T-helper 1 cell treated with Interleukin-12 subunit alpha and Interleukin-12 subunit beta and Interleukin-4 antibody, amounts not matched to agents 30 ng/mL and 1 ng/mL, for 36 hours (primary cell): ENCODE data around the gene RNF38. TPM values are rescaled to one million over a fixed set of nuclear protein-coding genes. Genes with fewer than 3 reads are reported as not detected.
"Not testable (repeated sequence)": the region's sequence is repeated elsewhere in the genome, so short reads cannot be mapped to it uniquely, and the experiment has no call there.

Source experiments
- intact Hi-C: fragments of 100-400 bp; cut with micrococcal nuclease; formaldehyde crosslinking; loops from one replicate; pipeline ENCODE4 v1.15.1; 2024
- total RNA-seq: library from RNA; stranded (reverse); gene quantifications from 2 replicates; pipeline ENCODE4 v1.2.3, GENCODE V29; 2022

The RNF38 gene
- total RNA-seq = 39.4 and 43.3 TPM in 2 replicates

DNA sequence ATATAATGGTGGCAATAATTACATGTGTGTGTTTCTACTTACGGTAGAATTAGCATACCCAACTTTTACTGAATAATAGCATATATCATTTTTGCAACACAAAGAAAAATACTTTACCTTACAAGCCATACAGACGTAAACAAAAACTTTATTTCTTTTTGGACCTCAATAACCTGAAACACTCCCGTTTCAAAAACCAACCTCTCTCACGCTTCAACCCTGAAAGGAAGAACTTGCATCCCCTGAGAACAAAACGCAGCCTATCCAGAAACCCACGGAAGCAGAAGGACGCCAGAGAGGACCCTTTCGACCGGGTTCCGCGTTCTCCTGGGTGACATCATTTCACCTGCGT lies at the start of gene RNF38:
RNF38 (minus strand) TSS at position 290 of the 352 bp plus-strand sequence; CDS start at position 129, 161 bp downstream.
- intact Hi-C loops = loop anchor here (1.0 to 10.0 kb wide), 13 partner anchors 8 to 1755 kb away; partner anchors contain the start of genes ATOSB, CCDC107, CLTA and CREB3

DNA sequence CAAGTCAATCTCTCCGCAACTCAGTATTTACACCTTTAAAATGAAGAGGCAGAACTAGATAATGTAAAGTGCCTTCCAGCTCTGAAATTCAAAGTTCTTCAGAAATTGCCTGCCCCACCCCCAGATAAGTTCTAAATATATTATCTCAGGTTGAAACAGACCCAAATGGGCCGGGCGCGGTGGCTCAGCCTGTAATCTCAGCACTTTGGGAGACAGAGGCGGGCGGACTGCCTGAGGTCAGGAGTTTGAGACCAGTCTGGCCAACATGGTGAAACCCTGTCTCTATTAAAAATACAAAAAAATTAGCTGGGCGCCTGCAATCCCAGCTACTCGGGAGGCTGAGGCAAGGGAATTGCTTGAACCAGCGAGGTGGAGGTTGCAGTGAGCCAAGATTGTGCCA lies 48.5 kb upstream of the RNF38 start:
- intact Hi-C loops = not testable (repeated sequence)

DNA sequence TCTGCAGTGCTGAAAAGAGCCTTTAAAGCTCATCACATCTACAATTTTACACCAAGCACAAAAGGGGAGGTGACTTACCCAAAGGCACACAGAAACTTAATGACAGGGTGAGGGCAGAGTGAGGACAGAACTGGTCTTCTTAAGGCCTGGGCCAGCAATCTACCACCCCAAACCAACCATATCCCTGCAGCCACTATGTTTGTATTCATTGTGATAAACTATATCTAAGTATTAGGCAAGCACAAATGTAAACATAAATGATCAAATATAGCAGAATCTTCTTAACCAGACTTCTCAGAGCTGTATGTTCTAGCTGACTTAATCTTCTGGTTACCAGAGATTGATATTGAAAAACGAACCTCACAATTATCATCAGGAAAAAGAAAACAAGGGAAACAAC lies 47.9 kb upstream of the RNF38 start:
- intact Hi-C loops = no loop called here

DNA sequence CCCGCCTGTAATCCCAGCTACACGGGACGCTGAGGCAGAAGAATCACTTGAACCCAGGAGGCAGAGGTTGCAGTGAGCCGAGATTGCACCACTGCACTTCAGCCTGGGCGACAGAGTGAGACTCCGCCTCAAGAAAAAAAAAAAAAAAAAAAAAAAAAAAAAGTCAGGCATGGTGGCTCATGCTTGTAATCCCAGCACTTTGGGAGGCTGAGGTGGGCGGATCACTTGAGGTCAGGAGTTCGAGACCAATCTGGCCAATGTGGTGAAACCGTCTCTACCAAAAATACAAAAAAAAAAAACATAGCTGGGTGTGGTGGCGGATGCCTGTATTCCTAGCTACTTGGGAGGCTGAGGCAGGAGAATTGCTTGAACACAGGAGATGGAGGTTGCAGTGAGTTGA lies 46.6 kb upstream of the RNF38 start:
- intact Hi-C loops = not testable (repeated sequence)

DNA sequence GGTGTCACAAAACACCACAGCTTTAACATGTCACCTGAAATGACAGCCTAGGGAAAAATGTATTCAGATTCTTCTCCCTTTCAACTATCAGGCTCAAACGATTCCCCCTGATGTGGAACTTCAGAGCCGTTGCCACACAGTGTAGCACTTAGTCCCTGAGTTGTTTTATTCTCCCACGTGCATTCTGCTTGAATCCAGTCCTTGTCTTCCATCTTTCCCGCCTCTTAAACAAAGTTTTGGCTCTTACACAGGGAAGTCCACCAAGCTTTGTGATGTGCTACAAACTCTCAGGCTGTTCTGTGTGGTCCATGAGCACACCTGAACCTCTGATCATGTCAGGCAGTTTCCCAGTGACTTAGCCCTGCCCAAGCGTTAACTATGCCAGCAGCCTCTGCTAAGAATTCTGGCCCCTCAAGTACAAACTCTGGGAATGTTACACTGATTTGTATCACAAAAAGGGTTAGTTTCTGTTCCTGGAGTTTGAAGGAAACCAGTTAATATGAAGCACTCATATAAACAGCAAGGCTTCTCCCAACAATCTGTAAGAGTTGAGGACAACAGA lies 45.8 kb upstream of the RNF38 start:
- intact Hi-C loops = no loop called here

DNA sequence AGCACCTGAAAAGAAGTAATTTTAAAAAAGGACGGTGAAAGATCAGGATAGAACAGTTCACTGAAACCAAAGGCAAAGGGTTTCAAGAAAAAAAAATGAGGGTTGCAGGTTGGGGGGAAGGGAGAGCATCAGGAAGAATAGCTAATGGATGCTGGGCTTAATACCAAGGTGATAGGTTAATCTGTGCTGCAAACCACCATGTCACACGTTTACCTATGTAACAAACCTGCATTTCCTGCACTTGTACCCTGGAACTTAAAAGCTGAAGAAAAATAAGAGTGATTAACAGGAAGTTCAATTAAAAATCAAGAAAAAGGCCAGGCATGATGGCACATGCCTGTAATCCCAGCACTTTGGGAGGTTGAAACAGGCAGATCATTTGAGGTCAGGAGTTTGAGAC lies 44.1 kb upstream of the RNF38 start:
- intact Hi-C loops = no loop called here

DNA sequence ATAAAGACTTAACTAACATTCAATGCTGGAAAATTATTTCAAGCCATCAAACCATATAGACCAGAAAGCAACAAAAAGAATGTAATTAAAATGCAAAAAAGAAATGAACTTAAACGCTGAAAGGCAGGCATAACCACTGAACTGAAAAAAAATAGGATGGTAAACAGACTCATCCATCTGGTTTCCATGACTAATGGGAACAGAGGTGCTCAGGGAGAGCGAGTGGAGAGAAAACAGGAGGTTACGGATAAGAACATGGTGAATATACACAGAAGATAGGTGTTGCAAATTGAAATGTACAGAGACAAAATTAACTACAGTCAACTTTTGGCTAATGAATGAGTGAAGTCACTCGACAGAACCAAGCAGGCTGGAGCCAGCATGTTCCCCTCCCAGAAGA lies 43.5 kb upstream of the RNF38 start:
- intact Hi-C loops = no loop called here

DNA sequence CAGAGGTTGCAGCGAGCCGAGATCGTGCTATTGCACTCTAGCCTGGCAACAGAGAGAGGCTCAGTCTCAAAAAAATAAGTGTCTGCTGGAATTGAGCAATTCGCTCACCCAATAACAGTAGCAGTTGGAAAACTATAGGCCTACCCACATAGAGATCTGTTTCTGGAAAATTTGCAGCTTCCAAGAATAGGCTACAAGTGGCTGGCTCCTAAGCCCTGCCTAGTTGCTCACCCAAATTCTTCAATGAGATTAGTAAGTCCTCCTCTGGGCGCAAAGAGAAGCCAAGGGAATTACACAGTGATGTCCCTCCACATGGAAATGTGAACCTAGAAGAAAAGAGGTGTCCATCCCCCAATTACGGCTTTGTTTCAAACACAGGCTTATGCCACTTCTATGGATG lies 42.6 kb upstream of the RNF38 start:
- intact Hi-C loops = no loop called here

DNA sequence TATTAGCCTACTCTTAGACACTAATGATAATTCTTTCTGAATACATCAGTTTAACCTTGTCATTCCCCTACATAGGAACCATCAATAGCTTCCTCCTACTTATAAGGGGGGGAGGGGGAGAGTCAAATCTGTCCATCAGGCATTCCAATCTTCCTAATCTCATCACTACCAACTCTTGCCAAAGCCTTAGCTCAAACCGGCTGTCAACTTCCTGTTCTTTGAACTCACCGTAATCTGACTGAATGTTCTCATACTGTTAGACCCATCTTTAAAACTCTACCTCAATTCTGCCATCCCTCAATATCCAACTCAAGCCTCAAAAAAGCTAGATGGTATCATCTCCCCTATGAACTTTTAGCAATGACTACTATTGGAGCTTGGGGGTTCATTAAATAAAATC lies 41.9 kb upstream of the RNF38 start:
- intact Hi-C loops = no loop called here

DNA sequence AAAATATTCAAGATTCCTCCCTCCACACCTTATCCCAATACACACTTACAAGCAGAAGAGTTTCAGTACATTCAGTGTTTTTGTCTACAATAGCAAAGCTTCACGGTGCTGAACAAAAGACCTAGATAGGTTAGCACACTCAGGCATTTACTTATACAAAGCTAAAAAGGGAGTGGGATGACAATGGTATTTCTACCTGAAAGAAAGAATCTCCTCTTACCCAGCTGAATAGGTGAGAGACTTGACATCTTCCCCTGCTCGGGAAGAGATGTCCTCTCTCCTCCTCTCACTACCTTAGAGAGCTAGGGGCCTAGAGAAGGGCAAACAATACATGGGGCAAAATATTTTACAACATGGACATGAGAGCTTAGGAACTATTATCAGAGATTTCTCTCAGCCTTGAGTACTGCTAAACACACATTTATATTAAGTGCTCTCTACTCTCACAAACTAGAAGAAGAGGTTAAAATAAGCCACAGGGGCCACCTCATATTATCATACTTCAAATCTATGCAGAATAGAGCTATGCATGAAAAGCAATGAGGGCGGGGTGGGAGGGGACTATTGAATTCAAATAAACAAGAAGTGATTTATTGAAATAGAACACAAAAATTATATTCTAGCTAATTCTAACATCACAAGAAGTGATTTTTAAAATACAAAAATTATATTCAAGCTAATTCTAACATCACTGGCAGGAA lies 38.6 kb upstream of the RNF38 start:
- intact Hi-C loops = no loop called here

DNA sequence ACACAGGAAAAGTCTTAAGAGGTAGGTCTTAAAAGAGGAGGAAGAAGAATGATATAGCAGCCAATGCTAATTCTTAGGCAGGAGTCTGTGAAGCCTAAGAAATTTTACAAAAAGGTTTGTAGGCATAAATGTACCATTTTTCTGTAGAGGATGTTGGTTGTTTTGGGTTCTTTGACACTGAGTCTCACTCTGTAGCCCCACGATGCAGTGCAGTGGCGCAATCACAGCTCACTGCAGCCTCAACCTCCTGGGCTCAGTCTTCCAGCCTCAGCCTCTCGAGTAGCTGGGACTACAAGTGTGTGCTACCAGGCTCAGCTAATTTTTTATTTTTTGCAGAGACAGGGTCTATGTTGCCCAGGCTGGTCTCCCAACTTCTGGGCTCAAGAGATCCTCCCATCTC lies 37.7 kb upstream of the RNF38 start:
- intact Hi-C loops = no loop called here

DNA sequence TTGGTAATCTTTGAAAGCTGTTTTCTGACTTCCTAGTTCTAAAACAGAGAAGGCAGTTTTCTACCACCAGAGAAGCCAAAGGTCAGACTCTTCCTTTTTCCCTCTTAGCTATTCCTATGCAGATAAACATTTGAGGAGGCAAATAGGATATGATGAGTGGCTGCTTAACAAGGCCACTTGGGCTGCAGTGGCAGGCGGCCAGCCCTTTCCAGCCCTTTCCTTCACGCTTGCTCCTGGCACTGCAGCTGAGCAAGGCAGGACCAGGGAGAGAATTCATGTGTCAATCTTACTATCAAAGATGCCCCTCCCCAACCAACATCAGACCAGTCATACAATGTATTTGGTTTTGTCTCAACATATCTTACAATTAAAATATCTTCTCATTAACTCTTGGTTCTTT lies 36.8 kb upstream of the RNF38 start:
- intact Hi-C loops = no loop called here

DNA sequence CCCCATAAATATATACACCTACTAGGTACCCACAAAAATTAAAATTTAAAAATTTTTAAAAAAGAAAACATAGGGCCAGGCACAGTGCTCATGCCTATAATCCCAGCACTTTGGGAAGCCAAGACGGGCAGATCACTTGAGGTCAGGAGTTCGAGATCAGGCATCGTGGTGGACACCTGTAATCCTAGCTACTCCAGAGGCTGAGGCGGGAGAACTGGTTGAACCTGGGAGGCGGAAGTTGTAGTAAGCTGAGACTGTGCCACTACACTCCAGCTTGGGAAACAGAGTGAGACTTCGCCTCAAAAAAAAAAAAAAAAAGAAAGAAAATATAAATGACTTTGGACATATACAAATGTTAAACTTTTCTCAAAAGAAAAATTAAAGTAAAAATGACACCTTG lies 33.3 kb upstream of the RNF38 start:
- intact Hi-C loops = no loop called here

DNA sequence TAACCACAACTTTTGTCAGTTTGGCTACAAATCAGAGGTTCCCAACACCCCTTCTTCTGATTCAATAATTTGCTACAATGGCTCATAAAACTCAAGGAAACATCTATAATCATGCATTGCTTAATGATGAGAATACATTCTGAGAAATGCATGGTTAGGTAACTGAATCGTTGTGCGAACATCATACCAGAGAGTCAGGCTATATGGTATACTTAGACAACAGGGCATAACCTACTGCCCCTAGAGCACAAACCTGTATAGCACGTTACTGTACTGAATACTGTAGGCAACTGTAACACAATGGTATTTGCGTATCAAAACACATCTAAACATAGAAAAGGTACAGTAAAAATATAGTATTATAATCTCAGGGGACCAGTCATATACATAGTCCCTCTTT lies 31.0 kb upstream of the RNF38 start:
- intact Hi-C loops = no loop called here

DNA sequence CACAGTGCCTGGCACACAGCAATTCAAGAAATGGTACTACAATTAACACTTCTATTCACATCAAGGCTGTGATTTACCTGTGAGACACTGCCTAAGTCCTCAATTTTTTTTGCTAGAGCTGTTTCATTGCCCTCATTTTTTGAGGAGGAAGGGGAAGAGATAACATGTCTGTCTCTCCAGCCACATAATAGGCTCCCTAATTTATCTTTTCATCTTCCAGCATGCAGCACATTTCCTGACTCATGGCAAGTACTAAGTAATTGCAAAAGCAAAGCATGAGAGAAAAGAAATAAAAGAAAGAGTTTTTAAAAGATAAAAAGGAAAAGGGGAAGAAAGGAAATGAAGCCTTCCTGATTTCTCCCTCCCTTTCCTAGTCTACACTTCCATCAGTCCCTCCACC lies 26.9 kb upstream of the RNF38 start:
- intact Hi-C loops = no loop called here

DNA sequence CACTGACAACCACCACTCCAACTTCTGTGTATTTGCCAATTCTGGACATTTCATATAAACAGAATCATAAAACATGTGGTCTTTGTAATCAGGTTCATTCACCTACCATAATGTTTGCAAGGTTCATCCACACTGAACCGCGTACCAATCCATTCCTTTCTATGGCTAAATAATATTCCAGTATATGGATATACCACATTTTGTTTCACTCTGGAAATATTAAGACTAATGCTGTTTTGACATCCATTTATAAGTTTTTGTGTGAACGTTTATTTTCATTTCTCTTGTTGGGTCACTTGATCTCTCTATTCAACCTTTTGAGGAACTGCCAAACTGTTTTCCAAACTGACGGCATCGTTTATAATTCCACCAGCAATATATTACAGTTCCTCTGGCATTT lies 26.3 kb upstream of the RNF38 start:
- intact Hi-C loops = no loop called here

DNA sequence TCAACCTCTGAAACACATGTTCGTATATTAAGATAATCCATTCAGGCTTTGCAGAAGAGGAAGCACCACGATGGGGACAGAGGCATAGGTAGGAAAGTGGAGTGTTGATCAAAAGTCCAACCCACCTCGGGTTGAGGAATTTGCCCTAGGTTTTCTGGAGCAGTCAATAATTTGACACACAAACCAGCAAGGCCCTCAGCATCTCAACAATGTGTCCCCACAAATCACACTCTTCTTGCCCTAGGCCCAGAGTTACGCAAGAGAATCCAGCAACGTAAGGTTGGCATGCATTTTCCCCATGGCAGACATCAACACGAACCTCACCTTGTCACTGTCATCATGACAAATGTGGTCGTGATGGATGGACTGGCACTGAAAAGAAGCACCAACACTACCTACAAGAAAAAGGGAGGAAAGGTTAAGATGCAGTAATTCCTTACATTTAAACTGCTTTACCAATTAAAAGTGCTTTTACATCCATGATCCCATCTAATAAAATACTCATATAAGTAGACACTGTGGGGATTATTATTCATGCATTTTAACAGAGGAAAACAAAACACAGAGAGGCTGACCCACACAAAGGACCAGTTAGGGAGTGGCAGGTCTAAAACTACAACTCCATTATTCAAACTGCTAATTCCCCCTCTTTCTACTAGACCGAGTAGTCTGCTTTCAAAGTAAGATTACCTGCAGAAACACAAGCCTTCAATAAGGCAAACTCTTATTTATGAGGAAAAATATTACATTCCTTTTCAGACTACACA lies 24.4 kb upstream of the RNF38 start:
- intact Hi-C loops = no loop called here

DNA sequence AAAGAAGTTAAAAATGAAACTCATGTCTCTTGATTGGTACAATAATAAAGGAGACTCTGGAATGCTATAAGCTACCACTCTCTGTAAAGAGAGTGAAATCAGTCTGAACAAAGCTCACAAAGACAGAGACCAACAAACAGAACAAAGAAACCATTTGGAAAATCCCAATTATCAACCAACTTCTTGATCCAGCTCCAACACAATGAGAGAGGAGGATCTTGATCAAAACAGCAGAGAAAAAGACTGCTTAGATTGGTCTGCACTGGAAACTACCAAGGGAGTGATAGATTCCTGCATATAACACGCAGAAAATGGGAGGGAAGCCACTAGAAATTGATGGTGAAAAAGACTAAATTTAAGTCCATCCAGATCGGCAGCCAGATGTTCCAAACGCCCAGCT lies 23.1 kb upstream of the RNF38 start:
- intact Hi-C loops = no loop called here

DNA sequence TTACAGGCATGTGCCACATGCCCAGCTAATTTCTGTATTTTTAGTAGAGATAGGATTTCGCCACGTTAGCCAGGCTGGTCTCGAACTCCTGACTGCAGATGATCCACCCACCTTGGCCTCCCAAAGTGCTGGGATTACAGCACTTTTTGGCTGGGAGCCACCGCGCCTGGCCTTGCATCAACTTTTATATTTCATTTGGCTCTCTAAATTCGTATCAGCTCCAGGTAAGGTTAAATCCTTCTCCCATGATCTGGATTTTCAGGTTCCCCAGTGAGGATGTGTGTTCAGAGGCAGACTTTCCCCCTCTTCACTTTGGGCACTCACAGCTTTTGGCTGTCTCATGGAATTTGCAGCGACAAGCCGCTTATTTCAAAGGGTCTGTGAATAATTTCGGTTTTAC lies 16.8 kb upstream of the RNF38 start:
- intact Hi-C loops = no loop called here

DNA sequence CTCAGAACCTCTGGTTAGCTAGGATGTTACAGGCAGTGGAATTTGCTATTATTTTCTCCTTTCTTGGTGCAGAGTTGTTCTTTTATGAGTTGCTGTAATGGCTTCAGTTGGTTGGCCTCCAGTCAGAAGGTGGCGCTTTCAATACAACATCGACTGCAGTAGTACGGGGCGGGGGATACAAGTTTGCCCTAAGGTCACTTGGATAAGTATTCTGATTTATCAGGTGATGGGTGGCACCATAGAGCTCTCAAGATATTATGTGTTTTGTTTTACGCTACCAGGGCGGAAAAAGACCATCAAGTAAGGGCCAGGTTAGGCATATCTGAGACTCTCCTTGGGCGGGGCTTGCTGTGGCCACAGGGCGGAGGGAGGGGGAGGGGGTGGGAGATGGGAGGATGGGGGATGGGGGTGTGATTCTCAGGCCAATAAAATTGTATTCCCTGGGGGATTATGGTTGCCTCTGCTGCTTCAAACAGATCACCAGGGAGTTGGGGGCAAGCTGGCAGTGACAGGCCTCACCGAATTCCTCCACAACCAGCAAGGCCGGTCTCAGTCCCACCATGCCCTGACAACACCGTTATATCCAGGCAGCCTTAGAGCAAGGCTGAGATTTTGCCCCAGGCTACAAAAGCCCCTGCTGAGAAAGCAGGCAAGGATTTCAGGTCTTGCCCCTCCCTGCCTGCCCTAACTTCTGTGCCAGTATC lies 15.9 kb upstream of the RNF38 start:
- intact Hi-C loops = no loop called here

DNA sequence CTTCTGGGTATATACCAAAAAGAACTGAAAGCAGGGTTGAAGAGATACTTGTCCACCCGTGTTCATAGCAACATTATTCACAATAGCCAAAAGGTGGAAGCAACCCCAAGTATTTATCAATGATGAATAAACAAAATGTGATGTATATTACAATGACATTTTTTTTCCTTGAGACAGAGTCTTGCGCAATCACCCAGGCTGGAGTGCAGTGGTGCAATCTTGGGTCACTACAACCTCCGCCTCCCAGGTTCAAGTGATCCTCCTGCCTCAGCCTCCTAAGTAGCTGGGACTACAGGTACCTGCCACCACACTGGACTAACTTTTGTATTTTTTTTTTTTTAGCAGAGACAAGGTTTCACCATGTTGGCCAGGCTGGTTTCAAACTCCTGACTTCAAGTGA lies 11.3 kb upstream of the RNF38 start:
- intact Hi-C loops = not testable (repeated sequence)

DNA sequence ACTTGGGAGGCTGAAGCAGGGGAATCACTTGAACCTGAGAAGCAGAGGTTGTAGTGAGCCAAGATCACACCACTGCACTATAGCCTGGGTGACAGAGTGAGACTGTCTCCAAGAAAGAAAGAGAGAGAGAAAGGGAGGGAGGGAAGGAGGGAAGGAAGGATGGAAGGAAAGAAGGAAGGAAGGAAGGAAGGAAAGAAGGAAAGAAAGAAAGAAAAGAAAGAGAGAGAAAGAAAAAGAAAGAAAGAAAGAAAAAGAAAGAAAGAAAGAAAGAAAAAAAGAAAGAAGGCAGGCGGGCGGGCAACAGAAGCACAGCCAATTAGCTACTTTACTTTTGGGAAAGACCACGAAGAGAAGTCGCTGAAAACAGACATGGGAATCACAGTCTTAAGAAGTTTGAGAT lies 9.0 kb upstream of the RNF38 start:
- intact Hi-C loops = loop anchor here (10.0 kb wide), 2 partner anchors 1396 to 1764 kb away; partner anchors contain the start of genes DCAF10 and GALT
